PC-9 (cell line): ENCODE results near the gene PTGFRN. TPM values are rescaled to one million over a fixed set of nuclear protein-coding genes. Genes with fewer than 3 reads are reported as not detected.

ENCODE experiments used
- BruUV-seq: library from RNA; stranded (reverse); fragments of 400-500 nt; replicated peaks from 2 replicates; lab custom pipeline; 2021; lab: Mats Ljungman, UMichigan
- CTCF ChIA-PET: fragments of 300-600 bp; sonication (Branson Sonifier 250); formaldehyde crosslinking; loops from one replicate; lab custom pipeline; 2022; ENCODE audit warnings: antibody characterized with exemption; lab: Charles Lee
- POLR2A ChIA-PET: fragments of 300-600 bp; sonication (Branson Sonifier 250); formaldehyde crosslinking; loops from one replicate; lab custom pipeline; 2022; ENCODE audit warnings: antibody characterized with exemption; ENCODE audit not compliant: unreplicated experiment; lab: Charles Lee
- DNase-seq, 2 experiments: peaks; one replicate each; pipeline versions ENCODE4 v3.0.0 to v3.0.0-alpha.2; 2015 to 2022; ENCODE audit warnings: mixed read lengths in 1 of 2
- H2AFZ ChIP-seq: fragments of 200-600 bp; sonication (generic); 2 replicates; pipeline ENCODE4 v1.8.1; 2017; ENCODE audit warnings: antibody characterized with exemption
- H3F3A ChIP-seq: fragments of 200-600 bp; sonication (generic); 2 replicates; pipeline ENCODE4 v1.8.1; 2017; ENCODE audit warnings: antibody characterized with exemption, mild to moderate bottlenecking, low read depth; ENCODE audit not compliant: insufficient read depth
- H3K27ac ChIP-seq: fragments of 200-600 bp; sonication (generic); 2 replicates; pipeline ENCODE4 v1.6.1; 2016; ENCODE audit warnings: mixed run types
- H3K27me3 ChIP-seq: fragments of 200-600 bp; sonication (generic); 2 replicates; pipeline ENCODE4 v1.6.1; 2016; ENCODE audit warnings: low read depth, mixed run types; ENCODE audit not compliant: insufficient read depth
- H3K36me3 ChIP-seq: fragments of 200-600 bp; sonication (generic); 2 replicates; pipeline ENCODE4 v1.6.1; 2016; ENCODE audit warnings: low read depth, mixed run types
- H3K4me1 ChIP-seq: fragments of 200-600 bp; sonication (generic); replicated peaks from 2 replicates; pipeline ENCODE4 v1.6.1; 2016; ENCODE audit warnings: mixed run types; ENCODE audit not compliant: insufficient read depth
- H3K4me2 ChIP-seq: fragments of 200-600 bp; sonication (generic); 2 replicates; pipeline ENCODE4 v1.6.1; 2017; ENCODE audit warnings: mixed run types
- H3K4me3 ChIP-seq: fragments of 200-600 bp; sonication (generic); 2 replicates; pipeline ENCODE4 v1.6.1; 2016; ENCODE audit warnings: mixed run types
- H3K79me2 ChIP-seq: fragments of 200-600 bp; sonication (generic); 2 replicates; pipeline ENCODE4 v1.6.1; 2017; ENCODE audit warnings: low read depth, mixed run types
- H3K9me2 ChIP-seq: fragments of 200-600 bp; sonication (generic); 2 replicates; pipeline ENCODE4 v1.8.1; 2017; ENCODE audit warnings: mild to moderate bottlenecking; ENCODE audit not compliant: insufficient read depth
- H3K9me3 ChIP-seq: fragments of 200-600 bp; sonication (generic); 2 replicates; pipeline ENCODE4 v1.8.1; 2016; ENCODE audit warnings: low read depth; ENCODE audit not compliant: insufficient read depth
- H4K20me1 ChIP-seq: fragments of 200-600 bp; sonication (generic); 2 replicates; pipeline ENCODE4 v1.8.1; 2017; ENCODE audit not compliant: insufficient read depth
- EZH2 ChIP-seq: fragments of 200-600 bp; sonication (generic); IDR thresholded peaks from 2 replicates; pipeline ENCODE4 v1.8.0; 2017; ENCODE audit warnings: antibody characterized with exemption, low read depth
- intact Hi-C: fragments of 100-400 bp; cut with micrococcal nuclease; formaldehyde crosslinking; loops from one replicate; pipeline ENCODE4 v1.10.0; 2022; ENCODE audit not compliant: unreplicated experiment
- total RNA-seq: library from RNA; stranded (reverse); gene quantifications from 2 replicates; pipeline ENCODE4 v1.2.3, GENCODE V29; 2021
- TF ChIP-seq, protein P1 (sequence below): fragments of 200-600 bp; sonication (generic); conservative IDR thresholded peaks from 2 replicates; pipeline ENCODE4 v1.6.1; 2017; ENCODE audit warnings: mixed run types, antibody characterized with exemption, mild to moderate bottlenecking, moderate library complexity

PTGFRN gene
- total RNA-seq, 1 experiment from 2014 or later: 87.3 TPM

GRCh38 chr1:116944613-116945012 is 34.9 kb downstream of the PTGFRN start:
- no peak overlapping the region for H3K27ac ChIP-seq
- H2AFZ ChIP-seq: no peak overlapping the region
- no peak for TF ChIP-seq EZH2
- TF ChIP-seq, protein P1, sequence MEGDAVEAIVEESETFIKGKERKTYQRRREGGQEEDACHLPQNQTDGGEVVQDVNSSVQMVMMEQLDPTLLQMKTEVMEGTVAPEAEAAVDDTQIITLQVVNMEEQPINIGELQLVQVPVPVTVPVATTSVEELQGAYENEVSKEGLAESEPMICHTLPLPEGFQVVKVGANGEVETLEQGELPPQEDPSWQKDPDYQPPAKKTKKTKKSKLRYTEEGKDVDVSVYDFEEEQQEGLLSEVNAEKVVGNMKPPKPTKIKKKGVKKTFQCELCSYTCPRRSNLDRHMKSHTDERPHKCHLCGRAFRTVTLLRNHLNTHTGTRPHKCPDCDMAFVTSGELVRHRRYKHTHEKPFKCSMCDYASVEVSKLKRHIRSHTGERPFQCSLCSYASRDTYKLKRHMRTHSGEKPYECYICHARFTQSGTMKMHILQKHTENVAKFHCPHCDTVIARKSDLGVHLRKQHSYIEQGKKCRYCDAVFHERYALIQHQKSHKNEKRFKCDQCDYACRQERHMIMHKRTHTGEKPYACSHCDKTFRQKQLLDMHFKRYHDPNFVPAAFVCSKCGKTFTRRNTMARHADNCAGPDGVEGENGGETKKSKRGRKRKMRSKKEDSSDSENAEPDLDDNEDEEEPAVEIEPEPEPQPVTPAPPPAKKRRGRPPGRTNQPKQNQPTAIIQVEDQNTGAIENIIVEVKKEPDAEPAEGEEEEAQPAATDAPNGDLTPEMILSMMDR: no peak
- H3F3A ChIP-seq: no peaks in the 10 kb centered on the region
- peaks cover 12% of the 10 kb centered on the region for H3K36me3 ChIP-seq
- intact Hi-C loops: no loop called here
- H3K4me1 ChIP-seq: no peaks in the 10 kb centered on the region
- POLR2A ChIA-PET: no interaction called here
- H3K4me3 ChIP-seq: no peak overlapping the region
- H3K9me3 ChIP-seq: no peaks in the 10 kb centered on the region
- H3K79me2 ChIP-seq: no peaks in the 10 kb centered on the region
- no peak for DNase-seq
- no peaks in the 10 kb centered on the region for H4K20me1 ChIP-seq
- no peaks in the 10 kb centered on the region for H3K9me2 ChIP-seq
- CTCF ChIA-PET: interaction anchor here (0.7 kb wide), 1 partner anchor 375 kb away, joined by 3 read pairs; no protein-coding TSS in a partner anchor
- no peak overlapping the region for H3K4me2 ChIP-seq
- BruUV-seq: no TSS peak
- no peaks in the 10 kb centered on the region for H3K27me3 ChIP-seq

- POLR2A ChIA-PET: interaction anchor here (0.7 kb wide), 1 partner anchor 564 kb away, joined by 5 read pairs; no protein-coding TSS in a partner anchor
- Histone ChIP-seq H3K79me2 (no peaks in the 10 kb centered on the region), H3K4me1 (no peaks in the 10 kb centered on the region), H3K36me3 (peaks cover 12% of the 10 kb centered on the region), H3K9me2 (no peaks in the 10 kb centered on the region), H3K27ac (no peak overlapping the region), H4K20me1 (no peaks in the 10 kb centered on the region), H3F3A (no peaks in the 10 kb centered on the region), H3K4me3 (no peak overlapping the region), H3K27me3 (no peaks in the 10 kb centered on the region), H3K4me2 (no peak overlapping the region), H2AFZ (no peak overlapping the region), H3K9me3 (no peaks in the 10 kb centered on the region)
- TF ChIP-seq, protein P1: no peak
- TF ChIP-seq EZH2: no peak
- no peak for DNase-seq
- CTCF ChIA-PET: interaction anchor here (0.6 to 0.7 kb wide), 2 partner anchors 376 to 710 kb away, joined by 3 to 9 read pairs; no protein-coding TSS in a partner anchor
- intact Hi-C loops: no loop called here
- no TSS peak for BruUV-seq
Observed at GRCh38 chr1:116945421-116945820, 35.7 kb downstream of the PTGFRN start.

- H2AFZ ChIP-seq: no peak overlapping the region
- H3K4me1 ChIP-seq: no peaks in the 10 kb centered on the region
- H4K20me1 ChIP-seq: no peaks in the 10 kb centered on the region
- no peak for DNase-seq
- POLR2A ChIA-PET: no interaction called here
- no peaks in the 10 kb centered on the region for H3F3A ChIP-seq
- H3K79me2 ChIP-seq: no peaks in the 10 kb centered on the region
- no peaks in the 10 kb centered on the region for H3K9me3 ChIP-seq
- no peaks in the 10 kb centered on the region for H3K27me3 ChIP-seq
- TF ChIP-seq, protein P1: no peak
- TF ChIP-seq EZH2: no peak
- H3K4me3 ChIP-seq: no peak overlapping the region
- H3K36me3 ChIP-seq: peaks cover 12% of the 10 kb centered on the region
- no peak overlapping the region for H3K27ac ChIP-seq
- H3K9me2 ChIP-seq: no peaks in the 10 kb centered on the region
- CTCF ChIA-PET: interaction anchor here (0.6 kb wide), 1 partner anchor 711 kb away, joined by 9 read pairs; no protein-coding TSS in a partner anchor
- no peak overlapping the region for H3K4me2 ChIP-seq
- intact Hi-C loops: no loop called here
- BruUV-seq: no TSS peak
Observed at GRCh38 chr1:116945996-116946395, 36.3 kb downstream of the PTGFRN start.
